Smooth muscle cell (in vitro differentiated cells): ENCODE results near the gene GPR135. TPM values are rescaled to one million over a fixed set of nuclear protein-coding genes. Genes with fewer than 3 reads are reported as not detected.
A peak's percentile ranks its signal among the peaks of the same experiment; 100 is the strongest.

ENCODE experiments used
- DNase-seq: peaks from one replicate; lab custom pipeline; 2025; ENCODE audit not compliant: unreplicated experiment; lab: John Stamatoyannopoulos, UW
- H2AFZ ChIP-seq: fragments of 200-600 bp; sonication (generic); 2 replicates; pipeline ENCODE4 v1.6.0; 2016; ENCODE audit warnings: antibody characterized with exemption, low read depth, mild to moderate bottlenecking
- H3F3A ChIP-seq: fragments of 200-600 bp; sonication (generic); 2 replicates; pipeline ENCODE4 v1.6.0; 2017; ENCODE audit warnings: antibody characterized with exemption, low read depth
- H3K27ac ChIP-seq: fragments of 200-600 bp; sonication (generic); 2 replicates; pipeline ENCODE4 v1.5.1; 2016; ENCODE audit warnings: low read depth, mild to moderate bottlenecking
- H3K27me3 ChIP-seq: fragments of 200-600 bp; sonication (generic); 2 replicates; pipeline ENCODE4 v1.6.1; 2016; ENCODE audit warnings: low read depth, mild to moderate bottlenecking
- H3K36me3 ChIP-seq: fragments of 200-600 bp; sonication (generic); 2 replicates; pipeline ENCODE4 v1.5.1; 2016; ENCODE audit warnings: low read depth
- H3K4me1 ChIP-seq: fragments of 200-600 bp; sonication (generic); 2 replicates; pipeline ENCODE4 v1.5.1; 2016; ENCODE audit warnings: low read depth
- H3K4me2 ChIP-seq: fragments of 200-600 bp; sonication (generic); 2 replicates; pipeline ENCODE4 v1.6.0; 2016; ENCODE audit warnings: mild to moderate bottlenecking
- H3K4me3 ChIP-seq: fragments of 200-600 bp; sonication (generic); 2 replicates; pipeline ENCODE4 v1.5.1; 2016; ENCODE audit warnings: mild to moderate bottlenecking
- H3K79me2 ChIP-seq: fragments of 200-600 bp; sonication (generic); 2 replicates; pipeline ENCODE4 v1.6.0; 2016; ENCODE audit warnings: low read depth, mild to moderate bottlenecking
- H3K9ac ChIP-seq: fragments of 200-600 bp; sonication (generic); 2 replicates; pipeline ENCODE4 v1.6.0; 2016; ENCODE audit warnings: low read depth
- H3K9me3 ChIP-seq: fragments of 200-600 bp; sonication (generic); replicated peaks from 2 replicates; pipeline ENCODE4 v1.5.1; 2016; ENCODE audit warnings: low read depth
- H4K20me1 ChIP-seq: fragments of 200-600 bp; sonication (generic); 2 replicates; pipeline ENCODE4 v1.6.0; 2016; ENCODE audit warnings: low read depth
- CTCF ChIP-seq: fragments of 200-600 bp; sonication (generic); IDR thresholded peaks from 2 replicates; pipeline ENCODE4 v1.5.1; 2017; ENCODE audit warnings: borderline replicate concordance, mild to moderate bottlenecking, antibody characterized with exemption; ENCODE audit not compliant: insufficient read depth, poor library complexity, severe bottlenecking
- WGBS: methylation state at CpG from one replicate; pipeline ENCODE4 v1.1.7; 2016; ENCODE audit warnings: low lambda C conversion rate; 5-methylcytosine and 5-hydroxymethylcytosine counted together
- polyA plus RNA-seq: library from polyadenylated mRNA; unstranded; fragments of >200 nt; fragmentation: Nextera tagmentation; extraction: Ambion mirVana; gene quantifications from 2 replicates; pipeline ENCODE4 v1.2.1, GENCODE V29; 2016
- total RNA-seq: library from RNA; depleted of rRNA; stranded (reverse); fragments of >200 nt; gene quantifications from 2 replicates; pipeline ENCODE4 v1.2.3, GENCODE V29; 2014

GPR135 gene
- total and polyA plus RNA-seq, 2 experiments from 2014 or later: 1.1 to 2.1 TPM

- H2AFZ ChIP-seq: no peak overlapping the region
- H3K4me2 ChIP-seq: no peak overlapping the region
- H3K9ac ChIP-seq: no peak overlapping the region
- no peak overlapping the region for H3K27ac ChIP-seq
- H3K36me3 ChIP-seq: no peaks in the 10 kb centered on the region
- no peak overlapping the region for H3K4me3 ChIP-seq
- peaks cover 10% of the 10 kb centered on the region for H4K20me1 ChIP-seq
- no peak for TF ChIP-seq CTCF
- WGBS: 97% methylated on average over 1 of the region's 1 CpG
- peaks cover 5% of the 10 kb centered on the region for H3K4me1 ChIP-seq
- H3K27me3 ChIP-seq: no peaks in the 10 kb centered on the region
- H3F3A ChIP-seq: peaks cover 1% of the 10 kb centered on the region
- no peaks in the 10 kb centered on the region for H3K79me2 ChIP-seq
- no peaks in the 10 kb centered on the region for H3K9me3 ChIP-seq
- no peak for DNase-seq
These were observed 4.8 kb downstream of the GPR135 start for GRCh38 chr14:59460378-59460777.

GRCh38 chr14:59458486-59458885 lies 6.7 kb downstream of the GPR135 start:
- H3K4me2 ChIP-seq: no peak overlapping the region
- H3F3A ChIP-seq: no peaks in the 10 kb centered on the region
- no peak overlapping the region for H3K9ac ChIP-seq
- H2AFZ ChIP-seq: no peak overlapping the region
- 92% methylated on average over 2 of the region's 2 CpGs for WGBS
- H3K9me3 ChIP-seq: no peaks in the 10 kb centered on the region
- H3K27ac ChIP-seq: no peak overlapping the region
- no peaks in the 10 kb centered on the region for H3K79me2 ChIP-seq
- no peaks in the 10 kb centered on the region for H3K36me3 ChIP-seq
- no peak for TF ChIP-seq CTCF
- H4K20me1 ChIP-seq: peaks cover under 1% of the 10 kb centered on the region
- H3K4me1 ChIP-seq: no peaks in the 10 kb centered on the region
- H3K4me3 ChIP-seq: no peak overlapping the region
- no peak for DNase-seq
- no peaks in the 10 kb centered on the region for H3K27me3 ChIP-seq

GRCh38 chr14:59455411-59455810 lies 9.8 kb downstream of the GPR135 start:
- Histone ChIP-seq H3K9ac (no peak overlapping the region), H3K4me2 (no peak overlapping the region)
- DNase-seq: no peak

More at GRCh38 chr14:59455411-59455810, 9.8 kb downstream of the GPR135 start:
- no peaks in the 10 kb centered on the region for H3K9me3 ChIP-seq
- no peaks in the 10 kb centered on the region for H3F3A ChIP-seq
- no peaks in the 10 kb centered on the region for H3K27me3 ChIP-seq
- WGBS: 90% methylated on average over 1 of the region's 1 CpG
- H4K20me1 ChIP-seq: no peaks in the 10 kb centered on the region
- H3K36me3 ChIP-seq: no peaks in the 10 kb centered on the region
- H2AFZ ChIP-seq: no peak overlapping the region
- H3K4me3 ChIP-seq: no peak overlapping the region
- peak overlapping the region; percentile 88 for H3K27ac ChIP-seq
- no peaks in the 10 kb centered on the region for H3K4me1 ChIP-seq
- no peak for TF ChIP-seq CTCF
- H3K79me2 ChIP-seq: no peaks in the 10 kb centered on the region
